ENCODE measurements around the gene RPL7A. TPM values are rescaled to one million over a fixed set of nuclear protein-coding genes. Genes with fewer than 3 reads are reported as not detected.

The RPL7A gene
- total and polyA plus RNA-seq, 2 of the 13 experiments (the other 11 are each of a cell fraction or from before 2014, with no cell fraction given), result 2,401 to 2,938 TPM

GRCh38 chr9:133347985-133348717, at the start of gene RPL7A, which contains the start of gene MED22 (continued):
- TF ChIP-seq ZNF687 (CRISPR knock-in tag; IDR thresholded peaks at IDR 0.05) (peak; percentile 83), ZBTB49 (CRISPR knock-in tag; IDR thresholded peaks at IDR 0.05; ENCODE audit: borderline replicate concordance) (no peak), SETDB1 (CRISPR knock-in tag; IDR thresholded peaks at IDR 0.05; ENCODE audit: borderline replicate concordance) (no peak), ZFP62 (CRISPR knock-in tag; IDR thresholded peaks at IDR 0.05) (no peak), ZZZ3 (CRISPR knock-in tag; IDR thresholded peaks at IDR 0.05; ENCODE audit: borderline replicate concordance) (peak; percentile 100; the same call in 1 of the 2 replicates), GATAD1 (CRISPR knock-in tag; IDR thresholded peaks at IDR 0.05) (peak; percentile 87), GFI1 (CRISPR knock-in tag; IDR thresholded peaks at IDR 0.05; ENCODE audit: borderline replicate concordance) (peak; percentile 37; the same call in 1 of the 2 replicates), ZNF615 (CRISPR knock-in tag; IDR thresholded peaks at IDR 0.05; ENCODE audit: borderline replicate concordance) (0 out of 2 replicates have a peak, but pooled peaks have one; percentile 58), DRAP1 (CRISPR knock-in tag; IDR thresholded peaks at IDR 0.05) (peak; percentile 98), HIVEP1 (CRISPR knock-in tag; IDR thresholded peaks at IDR 0.05) (peak; percentile 91), MED13 (CRISPR knock-in tag; IDR thresholded peaks at IDR 0.05) (peak; percentile 11; the same call in 1 of the 2 replicates), ZNF619 (CRISPR knock-in tag; IDR thresholded peaks at IDR 0.05) (peak; percentile 71; the same call in 1 of the 2 replicates), KLF6 (CRISPR knock-in tag; IDR thresholded peaks at IDR 0.05) (peak; percentile 87), JUNB (CRISPR knock-in tag; IDR thresholded peaks at IDR 0.05; ENCODE audit: borderline replicate concordance) (0 out of 2 replicates have a peak, but pooled peaks have one; percentile 49), HDAC2 (CRISPR knock-in tag; IDR thresholded peaks at IDR 0.05) (peak; percentile 64; the same call in 1 of the 2 replicates), GATAD2A (CRISPR knock-in tag; IDR thresholded peaks at IDR 0.05) (0 out of 2 replicates have a peak, but pooled peaks have one; percentile 30), FOXO4 (CRISPR knock-in tag; conservative IDR thresholded peaks at IDR 0.05) (no peak), SRSF1 (optimal IDR thresholded peaks at IDR 0.05; ENCODE audit: low read depth, low read length) (no peak), ZNF431 (CRISPR knock-in tag; IDR thresholded peaks at IDR 0.05; ENCODE audit: borderline replicate concordance, low read depth) (peak; percentile 38)

Data from HepG2 (cell line).